LHCN-M2 (cell line): ENCODE data around the gene ZFYVE16. TPM values are rescaled to one million over a fixed set of nuclear protein-coding genes. Genes with fewer than 3 reads are reported as not detected.
A peak's percentile ranks its signal among the peaks of the same experiment; 100 is the strongest.
"Not testable (repeated sequence)": the region's sequence is repeated elsewhere in the genome, so short reads cannot be mapped to it uniquely, and the experiment has no call there.

Experiments used
- DNase-seq: peaks from one replicate; pipeline ENCODE4 v3.0.0-alpha.2; 2012; ENCODE audit warnings: low read depth
- polyA plus RNA-seq: library from polyadenylated mRNA; unstranded; fragments of >200 nt; gene quantifications from one replicate; pipeline ENCODE4 v1.2.1, GENCODE V29; 2012; ENCODE audit warnings: missing spikeins
- total RNA-seq: library from RNA; depleted of rRNA; stranded (reverse); fragments of >200 nt; gene quantifications from 2 replicates; pipeline ENCODE4 v1.2.3, GENCODE V29; 2014; rRNA removed

Gene ZFYVE16
- 24.4 and 34.1 TPM in 2 replicates for total RNA-seq
- polyA plus RNA-seq = 5.4 TPM

GRCh38 chr5:80407735-80408483 is at the start of gene ZFYVE16:
Gene ZFYVE16 (plus strand): TSS chr5:80408064. CDS start chr5:80434148, 26,084 bp downstream.
- peak; percentile 96 for DNase-seq

DNA sequence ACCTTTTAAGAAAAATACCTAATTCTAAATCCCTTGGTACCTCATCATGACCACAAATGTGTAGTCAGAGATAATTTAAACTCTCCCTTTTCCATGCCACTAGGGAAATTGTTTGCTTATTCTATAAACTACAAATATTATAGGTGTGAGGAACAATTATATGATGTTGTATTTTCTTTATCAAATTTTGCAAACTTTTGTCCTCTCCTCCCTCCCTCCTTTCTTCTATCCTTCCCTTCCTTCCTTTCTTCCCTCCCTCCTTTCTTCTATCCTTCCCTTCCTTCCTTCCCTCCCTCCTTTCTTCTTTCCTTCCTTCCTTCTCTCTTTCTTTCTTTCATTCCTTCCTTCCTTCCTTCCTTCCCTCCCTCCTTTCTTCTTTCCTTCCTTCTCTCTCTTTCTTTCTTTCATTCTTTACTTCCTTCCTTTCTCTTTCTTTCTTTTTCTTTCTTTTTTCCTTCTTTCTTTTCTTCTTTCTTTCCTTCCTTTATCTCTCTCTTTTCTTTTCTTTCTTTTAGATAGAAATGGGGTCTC is 46.9 kb upstream of the ZFYVE16 start:
- DNase-seq = no peak

DNA sequence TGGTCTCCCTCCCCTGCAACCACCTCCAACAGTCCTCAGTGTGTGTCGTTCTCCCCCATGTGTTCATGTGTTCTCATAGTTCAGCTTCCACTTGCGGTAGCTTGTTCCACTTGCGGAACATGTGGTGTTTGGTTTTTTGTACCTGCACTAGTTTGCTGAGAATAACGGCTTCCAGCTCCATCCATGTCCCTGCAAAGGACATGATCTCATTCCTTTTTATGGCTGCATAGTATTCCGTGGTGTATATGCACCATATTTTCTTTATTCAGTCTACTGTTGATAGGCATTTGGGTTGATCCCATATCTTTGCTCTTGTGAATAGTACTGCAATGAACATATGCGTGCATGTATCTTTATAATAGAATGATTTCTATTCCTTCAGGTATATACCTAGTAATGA is 43.0 kb upstream of the ZFYVE16 start:
- DNase-seq = no peak

DNA sequence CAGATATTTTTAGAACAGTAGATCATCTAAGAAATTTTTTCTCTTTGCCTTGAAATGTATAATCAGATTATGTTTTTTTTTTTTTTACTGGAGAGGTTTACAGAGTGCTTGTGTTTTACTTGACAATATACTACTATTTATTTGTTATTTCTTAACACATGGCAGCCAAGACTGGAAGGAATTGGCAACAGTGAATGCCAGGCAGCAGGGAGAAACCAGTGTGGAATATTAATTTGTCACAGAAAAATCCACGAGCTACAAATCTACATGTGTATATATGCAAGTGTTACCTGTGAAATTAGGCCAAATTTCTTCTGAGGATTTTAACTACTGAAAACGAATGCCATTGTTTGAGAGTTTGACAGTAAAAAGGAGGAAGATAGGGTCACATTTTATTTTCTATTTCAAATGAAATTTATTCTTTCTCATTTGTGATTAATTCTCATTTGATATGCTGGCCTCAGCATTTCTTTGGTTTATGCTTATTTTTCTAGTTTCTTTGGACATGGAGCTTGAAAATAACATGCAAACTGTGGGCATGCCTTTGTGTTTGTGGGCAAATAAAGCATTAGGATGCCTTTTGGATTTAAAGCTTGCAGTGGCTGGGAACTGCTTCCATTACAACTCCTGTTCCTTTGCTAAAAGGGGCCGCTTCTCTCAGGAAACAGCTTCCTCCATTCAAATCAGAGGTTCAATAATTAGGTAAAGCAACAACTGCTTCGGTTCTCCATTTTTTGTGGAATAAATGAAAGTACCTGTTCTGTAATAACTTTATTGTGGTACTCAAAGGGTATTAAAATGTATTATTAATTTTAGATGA is 39.0 kb upstream of the ZFYVE16 start:
- no peak for DNase-seq

DNA sequence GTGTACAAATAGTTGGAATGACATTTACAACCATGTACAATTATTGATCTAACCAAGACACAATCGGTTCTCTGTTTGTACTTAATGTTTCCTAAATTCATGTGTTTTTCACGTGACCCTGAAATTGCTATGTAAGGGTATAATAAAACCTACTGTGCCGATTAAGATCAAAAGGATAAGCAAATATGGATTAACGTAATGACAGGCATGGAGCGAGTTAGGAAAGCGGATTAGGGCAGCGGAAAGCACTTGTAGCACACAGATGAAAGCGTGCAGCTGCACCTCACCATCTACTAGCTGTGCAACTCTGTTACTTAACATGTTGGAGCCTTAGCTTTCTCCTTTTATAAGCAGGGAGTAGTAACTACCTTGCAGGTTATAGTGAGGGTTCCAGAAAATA is 38.3 kb upstream of the ZFYVE16 start:
- DNase-seq = no peak

DNA sequence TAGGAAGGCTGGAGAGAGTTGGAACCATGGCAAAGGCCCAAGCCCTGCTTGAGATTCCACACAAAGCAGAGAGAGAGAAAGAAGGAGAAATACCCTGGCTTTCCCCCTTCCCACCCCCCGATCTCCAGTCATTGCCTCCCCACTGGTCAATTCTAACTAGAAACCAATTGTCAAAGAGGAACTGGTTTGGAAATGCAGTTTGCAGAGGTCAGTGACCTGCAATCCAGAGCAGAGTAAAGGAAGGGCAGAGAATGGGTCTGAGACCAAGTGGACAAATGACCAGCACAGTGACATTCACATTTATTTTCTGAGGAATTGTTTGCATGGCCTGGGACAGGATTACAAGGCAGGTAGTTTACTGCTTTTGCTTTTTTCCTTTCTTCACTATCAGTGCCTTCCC is 37.5 kb upstream of the ZFYVE16 start:
- no peak for DNase-seq

DNA sequence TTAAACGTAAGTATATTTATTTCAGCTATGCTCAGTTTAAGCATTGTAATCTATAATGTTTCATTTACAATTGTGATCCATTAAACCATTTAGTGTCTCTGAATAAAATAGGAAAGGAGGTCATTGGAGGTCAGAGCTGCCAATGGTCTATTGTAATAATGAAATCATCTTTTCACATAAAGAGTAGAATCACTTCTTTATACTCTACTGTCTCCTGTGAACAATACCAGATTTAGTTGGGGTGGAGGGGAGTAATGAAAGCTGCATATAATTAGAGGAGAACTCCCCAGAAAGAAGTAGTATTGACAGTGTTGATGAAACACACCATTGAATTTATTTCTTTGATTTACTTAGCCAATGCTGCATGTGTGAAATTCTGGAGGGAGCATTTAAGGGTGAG is 35.1 kb upstream of the ZFYVE16 start:
- no peak for DNase-seq

GRCh38 chr5:80374188-80374587 is 33.7 kb upstream of the ZFYVE16 start:
- DNase-seq = no peak

GRCh38 chr5:80376557-80376956 is 31.3 kb upstream of the ZFYVE16 start:
- DNase-seq = no peak

GRCh38 chr5:80382488-80382887 is 25.4 kb upstream of the ZFYVE16 start:
- no peak for DNase-seq

DNA sequence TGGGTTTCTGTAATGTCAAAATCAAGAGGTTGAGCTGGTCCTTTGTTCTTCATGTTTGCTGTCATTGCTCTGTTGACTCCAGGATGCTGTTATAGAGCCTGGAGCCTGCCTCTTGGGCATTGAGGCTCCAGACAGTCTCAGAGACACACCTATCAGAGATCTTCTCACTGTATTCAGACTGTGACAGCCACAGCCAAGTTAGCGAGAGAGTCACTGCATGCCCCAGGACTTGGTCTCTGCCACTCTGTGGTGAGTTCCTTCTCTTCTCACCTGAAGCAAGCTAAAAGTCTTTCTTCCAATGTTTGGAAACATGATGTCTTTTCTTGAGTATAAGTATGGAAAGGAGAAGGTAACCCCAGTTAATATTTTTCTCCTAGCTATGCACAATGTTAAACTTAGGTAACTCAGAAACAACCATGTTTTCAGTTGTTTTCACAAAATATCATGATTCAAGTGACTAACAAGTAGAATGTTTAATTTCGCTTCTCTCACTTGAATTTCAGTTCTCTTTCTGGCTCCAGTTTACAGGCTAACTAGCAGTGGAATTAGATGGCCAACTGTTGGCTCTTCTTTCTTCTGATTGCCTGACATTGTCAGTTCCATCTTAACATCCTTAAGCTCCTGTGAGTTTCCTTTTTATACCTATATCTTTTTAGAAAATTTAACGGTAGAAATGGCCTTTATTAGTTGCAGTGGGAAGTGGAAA is 20.6 kb upstream of the ZFYVE16 start:
- no peak for DNase-seq

- no peak for DNase-seq
These were observed 18.3 kb upstream of the ZFYVE16 start for GRCh38 chr5:80389580-80389979.

- DNase-seq = not testable (repeated sequence)
These were observed 17.5 kb upstream of the ZFYVE16 start for GRCh38 chr5:80390413-80390812.

DNA sequence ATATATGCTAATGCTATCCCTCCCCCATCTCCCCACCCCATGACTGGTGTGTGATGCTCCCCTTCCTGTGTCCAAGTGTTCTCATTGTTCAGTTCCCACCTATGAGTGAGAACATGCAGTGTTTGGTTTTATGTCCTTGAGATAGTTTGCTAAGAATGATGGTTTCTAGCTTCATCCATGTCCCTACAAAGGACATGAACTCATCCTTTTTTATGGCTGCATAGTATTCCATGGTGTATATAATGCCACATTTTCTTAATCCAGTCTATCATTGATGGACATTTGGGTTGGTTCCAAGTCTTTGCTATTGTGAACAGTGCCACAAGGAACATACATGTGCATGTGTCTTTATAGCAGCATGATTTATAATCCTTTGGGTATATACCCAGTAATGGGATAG is 16.6 kb upstream of the ZFYVE16 start:
- not testable (repeated sequence) for DNase-seq

DNA sequence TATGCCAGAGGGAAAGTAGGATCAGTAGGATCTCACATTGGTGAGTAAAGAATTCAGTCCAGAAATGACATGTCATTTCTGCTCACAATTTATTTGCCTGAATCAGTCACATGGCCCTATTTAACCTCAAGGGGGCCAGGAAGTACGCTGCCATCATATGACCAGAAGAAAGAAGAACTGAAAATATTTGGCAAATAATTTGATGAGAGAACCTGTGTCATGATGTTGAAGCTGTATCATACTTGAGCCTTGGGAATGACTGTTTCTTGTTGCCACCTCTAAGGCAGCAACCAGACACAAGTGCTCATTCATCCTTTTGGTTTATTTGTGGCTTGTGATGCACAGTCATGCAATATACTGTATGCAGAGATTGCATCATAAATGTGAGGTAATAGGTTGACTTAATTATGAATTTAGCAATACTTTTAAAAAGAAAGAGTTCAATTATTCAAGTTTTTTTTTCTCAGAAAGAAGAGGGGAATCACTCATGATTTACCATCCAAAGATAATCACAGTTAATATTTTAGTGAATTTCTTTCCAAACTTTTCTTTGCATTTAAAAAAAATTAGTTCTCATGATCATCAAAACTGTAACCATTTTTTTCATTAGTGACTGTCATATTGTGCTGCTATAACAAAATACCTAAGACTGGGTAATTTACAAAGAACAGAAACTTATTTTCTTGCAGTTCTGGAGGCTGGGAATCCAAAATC is 8.2 kb upstream of the ZFYVE16 start:
- peak; percentile 67 for DNase-seq

- DNase-seq = not testable (repeated sequence)
These were observed 7.5 kb upstream of the ZFYVE16 start for GRCh38 chr5:80400368-80400767.

GRCh38 chr5:80403782-80404181 is 4.1 kb upstream of the ZFYVE16 start:
- no peak for DNase-seq

- peak; percentile 46 for DNase-seq
These were observed 707 bp upstream of the ZFYVE16 start for GRCh38 chr5:80406980-80407734.

DNA sequence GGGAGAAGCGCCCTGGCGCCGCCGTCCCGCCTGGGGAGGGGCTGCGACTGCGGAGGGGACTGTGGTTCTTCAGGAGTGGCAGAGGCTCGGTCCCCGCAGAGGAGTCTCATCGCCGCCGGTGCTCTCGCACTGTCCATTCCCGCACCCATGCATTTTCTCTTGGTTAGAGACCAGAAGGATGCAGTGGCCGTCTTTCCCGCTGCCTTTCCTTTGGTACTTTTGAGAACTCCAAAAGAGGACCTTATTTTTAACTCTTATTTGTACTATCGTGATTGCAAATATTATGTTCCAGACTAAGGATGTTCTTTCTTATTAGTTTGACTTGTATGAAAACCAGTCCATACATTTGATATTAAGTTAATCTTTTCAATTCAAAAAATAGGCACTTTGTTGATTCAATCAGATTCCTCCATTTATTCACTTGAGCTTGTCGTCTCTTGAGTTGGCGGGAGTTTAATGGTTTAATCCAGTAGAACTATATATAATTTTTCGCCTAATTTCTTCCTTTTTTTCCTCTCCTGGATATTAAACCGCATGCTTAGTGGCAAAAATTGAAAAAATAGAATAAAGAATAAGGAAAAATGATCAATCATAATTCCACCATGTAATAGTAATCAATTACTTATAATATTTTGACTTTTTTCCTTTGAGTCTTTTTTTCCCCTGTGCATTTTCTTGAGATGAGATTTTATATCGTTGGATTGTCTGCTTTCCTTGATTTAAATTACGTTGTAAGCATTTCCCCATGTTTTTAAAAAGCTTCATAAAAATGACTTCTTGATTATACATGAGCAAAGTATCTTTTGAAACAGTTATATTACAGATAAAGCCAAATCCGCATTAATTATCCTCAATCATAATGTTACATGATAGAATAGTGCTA is 861 bp downstream of the ZFYVE16 start:
- peak; percentile 52 for DNase-seq
